Measurements from ENCODE around the gene PNPLA2. TPM values are rescaled to one million over a fixed set of nuclear protein-coding genes. Genes with fewer than 3 reads are reported as not detected.

Gene PNPLA2
- total RNA-seq, 2 donors from 2014 or later: 161 to 222 TPM

DNA sequence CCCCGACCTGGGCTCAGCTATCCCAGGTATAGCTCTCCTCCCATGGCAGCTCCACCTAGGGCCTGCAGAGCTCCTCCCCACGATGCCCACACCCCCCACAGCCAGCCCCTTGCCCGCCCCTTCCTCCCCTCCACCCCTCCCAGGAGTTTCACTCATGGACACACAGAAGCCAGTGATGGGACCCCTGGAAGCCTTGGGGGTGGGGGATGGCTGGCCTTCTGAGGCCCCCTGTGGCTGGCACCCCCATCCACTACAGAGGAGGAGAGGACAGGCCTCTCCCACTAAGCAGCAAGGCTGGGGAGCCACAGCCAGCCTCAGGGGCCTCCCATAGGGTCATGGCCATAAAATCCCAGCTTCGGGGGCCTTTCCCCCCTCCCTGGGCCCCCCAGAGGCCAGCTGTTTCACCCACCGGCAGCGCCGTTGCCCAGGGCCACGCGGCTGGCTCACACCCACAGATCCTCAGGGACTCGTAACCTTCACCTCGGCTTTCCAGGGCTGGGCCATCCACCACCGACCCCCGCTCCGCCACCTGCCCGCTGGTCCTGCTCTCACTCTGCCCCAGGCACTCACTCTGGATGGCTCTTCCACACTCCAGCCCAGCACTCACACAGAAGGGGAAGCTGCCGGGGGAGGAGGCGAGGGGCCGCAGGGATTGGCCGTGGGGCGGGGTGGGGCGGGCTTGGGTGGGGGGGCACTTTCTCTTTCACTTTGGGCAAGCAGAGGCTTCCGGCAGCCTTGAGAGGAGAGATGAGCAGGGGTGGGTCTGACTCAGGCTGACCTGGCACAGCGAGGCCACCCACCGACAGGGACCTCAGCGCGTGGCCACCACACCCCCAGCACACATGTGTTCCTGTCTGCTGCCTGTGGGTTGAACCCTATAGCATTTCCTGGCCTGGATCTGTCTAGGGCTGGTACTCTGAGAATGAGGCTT is 22.8 kb upstream of the PNPLA2 start:
- intact Hi-C loops (cut with DNase I, micrococcal nuclease): no loop called here
- ATAC-seq (peak; percentile 53), DNase-seq (peak; percentile 76 to 85)

DNA sequence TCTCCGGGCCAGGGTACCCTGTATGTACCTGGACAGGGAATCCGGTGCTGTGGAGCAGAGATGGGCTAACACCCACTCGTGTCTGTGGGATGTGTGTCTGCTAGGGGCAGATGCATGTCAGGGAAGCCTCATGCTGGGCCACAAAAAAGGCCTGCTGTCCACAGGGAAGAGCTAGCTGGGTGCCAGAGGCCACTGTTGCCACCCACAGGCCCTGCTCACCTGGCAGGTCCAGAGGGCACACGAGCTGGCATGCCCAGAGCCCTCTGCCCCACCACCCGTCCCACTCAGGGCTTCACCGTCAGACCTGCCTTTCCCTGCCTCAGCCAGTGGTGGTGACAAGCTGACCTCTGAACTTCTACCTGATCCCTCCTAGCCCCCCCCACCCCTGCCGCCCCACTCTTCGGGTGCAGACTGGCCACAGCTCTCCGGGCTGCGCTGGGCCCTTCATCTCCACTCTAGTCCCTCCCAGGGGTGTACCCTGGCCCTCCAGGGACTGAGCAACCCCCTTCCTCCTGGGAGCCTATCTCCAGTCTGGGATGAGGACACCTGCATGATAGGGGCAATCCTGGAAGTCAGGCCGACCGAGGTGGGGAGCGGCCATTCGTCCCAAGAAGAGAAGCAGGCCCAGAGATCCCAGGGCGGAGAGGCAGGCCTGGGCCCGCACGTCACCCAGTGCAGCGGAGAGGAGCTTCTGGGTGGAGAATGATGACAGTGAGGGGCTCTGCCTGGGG is 22.0 kb upstream of the PNPLA2 start:
- peak in 1 of 2 donors; percentile 46 for DNase-seq
- ATAC-seq: peak; percentile 12
- intact Hi-C loops (cut with DNase I, micrococcal nuclease): no loop called here

DNA sequence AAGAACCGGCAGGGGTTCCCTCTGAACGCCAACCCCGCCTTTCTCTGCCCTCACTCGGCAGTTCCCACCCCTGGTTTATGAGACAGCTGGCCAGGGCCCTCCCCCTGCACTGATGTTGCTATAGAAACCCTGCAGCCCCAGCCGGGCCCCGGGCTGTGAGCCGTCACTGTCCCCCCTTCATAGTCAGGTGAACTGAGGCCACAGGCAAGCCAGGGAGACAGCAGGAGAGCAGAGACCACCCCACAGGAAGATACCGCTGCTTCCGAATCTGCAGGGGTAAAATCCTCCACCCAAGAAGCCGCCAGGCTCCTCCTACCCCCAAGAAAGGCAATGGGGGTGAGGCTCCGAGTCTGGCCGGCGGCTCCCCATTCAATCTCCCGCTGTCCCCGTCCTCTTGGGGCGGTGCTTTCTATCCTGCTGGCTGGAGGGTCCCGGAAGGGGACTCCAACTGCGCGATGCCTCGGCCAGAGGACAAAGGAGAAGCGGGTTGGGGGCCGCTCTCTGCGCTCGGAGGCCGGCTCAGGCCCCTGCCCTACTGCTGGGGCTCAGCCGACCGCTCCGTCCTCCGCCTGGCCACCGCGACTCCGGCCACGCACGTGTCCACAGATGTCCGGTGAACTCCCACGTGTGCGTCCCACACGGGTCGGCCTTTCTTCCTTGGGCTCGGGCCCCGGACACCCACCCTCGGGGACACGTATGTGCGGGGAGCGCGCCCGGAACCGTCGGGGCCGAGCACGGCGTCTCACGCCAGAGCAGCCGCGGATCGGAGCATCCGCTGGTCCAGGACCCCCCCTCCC is 21.2 kb upstream of the PNPLA2 start:
- DNase-seq: peak; percentile 81 to 89
- intact Hi-C loops (cut with DNase I, micrococcal nuclease): no loop called here
- peak; percentile 51 for ATAC-seq

DNA sequence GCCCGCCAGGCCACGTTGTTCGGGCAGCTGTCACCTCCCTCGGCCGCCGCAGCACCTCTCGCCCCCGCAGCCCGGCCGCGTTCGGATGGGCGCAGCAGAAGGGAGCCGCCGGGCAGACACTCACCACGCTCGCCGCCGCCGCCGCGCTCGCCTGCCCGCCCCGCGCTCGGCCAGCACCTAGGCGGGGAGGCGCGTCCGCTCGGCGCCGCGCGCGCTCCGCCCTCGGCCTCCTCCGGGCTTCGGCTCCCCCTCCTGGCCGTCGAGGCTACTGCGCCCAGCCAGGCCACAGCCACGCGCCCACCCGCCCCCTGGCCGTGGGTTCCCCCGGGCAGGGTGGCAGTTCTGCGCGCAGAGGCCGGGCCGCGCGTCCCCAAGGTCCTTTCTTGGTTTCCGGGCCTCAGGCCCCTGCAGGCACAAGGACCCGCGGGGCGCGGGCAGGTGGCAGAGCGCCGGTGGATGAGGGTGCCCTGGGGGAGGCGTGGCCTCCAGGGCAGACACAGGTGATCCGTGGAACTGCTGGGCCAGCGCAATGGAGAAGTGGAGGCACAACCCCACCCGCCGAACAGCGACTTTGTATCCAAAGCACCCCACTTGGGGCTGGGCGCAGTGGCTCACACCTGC is 20.5 kb upstream of the PNPLA2 start, which contains the start of gene SLC25A22:
Gene SLC25A22, minus strand, starts transcription at position 189 of the 621 bp plus-strand sequence. CDS start 3,275 bp downstream, outside the sequence.
- DNase-seq: peak in 1 of 2 donors; percentile 87
- ATAC-seq: peak; percentile 65
- intact Hi-C loops (cut with DNase I, micrococcal nuclease): no loop called here

DNA sequence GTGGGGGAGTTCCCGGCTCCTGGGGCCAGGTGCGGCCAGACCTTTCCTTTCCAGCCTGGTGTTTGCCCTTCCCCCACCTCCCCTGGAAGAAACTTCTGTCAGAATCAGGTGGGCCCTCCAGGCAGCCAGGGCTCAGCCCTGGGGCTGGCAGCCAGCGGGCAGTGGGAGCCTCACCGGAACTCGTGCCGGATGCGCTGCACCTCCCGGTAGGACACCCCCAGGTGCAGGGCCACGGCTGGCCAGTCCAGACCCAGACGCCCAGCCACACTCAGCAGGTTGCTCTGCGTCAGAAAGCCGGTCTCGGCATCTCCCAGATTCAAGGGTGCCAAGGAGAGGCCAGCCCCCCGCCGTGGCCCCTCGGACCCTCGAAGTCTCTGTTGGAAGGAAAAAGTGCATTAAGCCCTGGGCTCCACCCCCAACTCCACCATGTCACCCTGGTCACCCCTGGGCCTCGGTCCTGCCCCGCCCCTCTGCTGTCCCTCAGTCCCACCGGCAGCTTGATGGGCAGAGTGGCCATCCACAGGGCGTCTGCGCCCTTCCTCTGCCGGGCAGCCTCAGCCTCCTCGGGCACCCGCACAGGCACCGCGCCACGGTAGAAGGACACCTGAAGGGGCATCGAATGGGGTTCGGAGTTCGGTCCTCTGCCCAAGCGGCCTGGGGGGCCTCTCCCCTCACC is 18.9 kb upstream of the PNPLA2 start:
- ATAC-seq (no peak), DNase-seq (no peak)
- intact Hi-C loops (cut with DNase I, micrococcal nuclease): no loop called here

DNA sequence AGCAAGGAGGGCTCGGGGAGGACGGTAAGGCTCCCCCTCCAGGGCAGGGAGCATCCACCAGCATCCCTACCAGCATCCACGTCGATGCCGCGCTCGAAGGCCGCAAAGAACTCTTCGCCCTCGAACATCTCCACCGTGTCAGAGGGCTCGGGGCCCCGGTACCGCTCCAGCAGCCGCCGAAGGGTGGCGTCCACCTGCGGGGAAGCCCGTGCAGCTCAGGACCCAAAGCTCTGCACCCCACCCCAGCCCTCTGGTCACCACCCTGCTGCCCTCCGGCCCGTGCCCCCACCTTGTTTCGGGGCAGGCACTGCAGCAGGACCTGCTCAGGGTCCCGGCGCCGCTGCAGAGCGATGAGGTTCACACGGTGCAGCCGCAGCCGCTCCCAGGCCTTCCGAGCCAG is 18.2 kb upstream of the PNPLA2 start:
- DNase-seq (no peak), ATAC-seq (no peak)
- intact Hi-C loops (cut with DNase I, micrococcal nuclease): no loop called here

DNA sequence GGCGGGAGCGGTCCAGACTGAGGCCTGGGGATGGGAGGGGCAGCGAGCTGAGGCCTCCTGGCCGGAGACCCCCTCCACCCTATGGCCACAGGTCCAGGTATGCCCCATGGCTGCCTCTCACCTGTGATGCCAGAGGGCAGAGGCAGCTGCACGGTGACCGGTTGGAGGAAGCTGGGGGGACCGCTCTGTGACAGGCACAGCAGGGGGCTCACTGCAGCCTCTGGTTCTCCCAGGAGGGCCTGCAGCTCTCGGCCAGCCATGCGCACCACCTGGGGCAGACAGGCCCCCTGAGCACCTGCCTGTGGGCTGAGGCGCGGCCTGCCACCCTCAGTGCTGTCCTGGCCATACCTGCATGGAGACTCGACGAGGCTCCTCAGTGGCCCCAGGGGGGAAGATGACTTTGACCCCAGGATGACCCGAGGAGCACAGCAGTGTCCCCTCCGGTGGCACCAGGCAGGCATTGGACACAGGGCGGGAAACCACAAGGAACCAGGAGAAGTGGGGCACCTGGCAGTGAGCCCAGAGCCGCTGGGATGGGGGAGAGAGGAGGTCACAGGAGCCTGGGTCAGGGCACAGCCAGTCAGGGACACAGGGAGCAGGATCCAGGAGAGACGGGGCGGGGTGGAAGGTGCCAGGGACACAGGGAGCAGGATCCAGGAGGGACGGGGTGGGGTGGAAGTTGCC is 17.5 kb upstream of the PNPLA2 start:
- no peak for DNase-seq

DNA sequence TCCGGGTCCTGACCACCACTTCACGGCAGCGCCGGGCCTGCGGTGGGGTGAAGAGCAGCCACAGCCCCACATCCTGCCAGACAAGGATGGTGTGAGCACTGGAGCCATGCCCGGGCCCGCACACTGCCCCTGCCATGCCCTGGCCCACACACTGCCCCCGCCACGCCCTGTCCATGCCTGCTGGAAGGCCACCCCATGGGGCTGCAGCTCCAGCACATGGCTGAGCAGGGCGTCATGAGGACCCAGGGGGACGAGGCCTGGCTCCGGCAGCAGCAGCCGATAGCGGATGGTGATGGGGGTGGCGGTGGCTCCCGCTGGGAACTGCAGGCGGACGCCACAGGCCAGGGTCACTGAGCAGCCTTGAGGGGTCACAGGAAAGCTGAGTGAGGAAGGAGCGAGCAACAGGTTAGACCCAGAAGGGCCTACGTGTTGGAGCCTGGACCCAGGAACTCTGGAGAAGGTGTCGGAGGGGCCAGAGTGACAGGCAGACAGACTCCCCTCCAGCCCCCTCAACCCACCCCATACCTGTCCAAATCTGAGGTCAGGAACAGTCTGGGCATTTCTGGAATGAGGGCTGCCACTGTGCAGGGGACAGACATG is 16.6 kb upstream of the PNPLA2 start:
- DNase-seq (no peak), ATAC-seq (no peak)
- intact Hi-C loops (cut with DNase I, micrococcal nuclease): no loop called here

More for the DNA sequence above, 17.5 kb upstream of the PNPLA2 start:
- intact Hi-C loops (cut with DNase I, micrococcal nuclease): no loop called here
- no peak for ATAC-seq

DNA sequence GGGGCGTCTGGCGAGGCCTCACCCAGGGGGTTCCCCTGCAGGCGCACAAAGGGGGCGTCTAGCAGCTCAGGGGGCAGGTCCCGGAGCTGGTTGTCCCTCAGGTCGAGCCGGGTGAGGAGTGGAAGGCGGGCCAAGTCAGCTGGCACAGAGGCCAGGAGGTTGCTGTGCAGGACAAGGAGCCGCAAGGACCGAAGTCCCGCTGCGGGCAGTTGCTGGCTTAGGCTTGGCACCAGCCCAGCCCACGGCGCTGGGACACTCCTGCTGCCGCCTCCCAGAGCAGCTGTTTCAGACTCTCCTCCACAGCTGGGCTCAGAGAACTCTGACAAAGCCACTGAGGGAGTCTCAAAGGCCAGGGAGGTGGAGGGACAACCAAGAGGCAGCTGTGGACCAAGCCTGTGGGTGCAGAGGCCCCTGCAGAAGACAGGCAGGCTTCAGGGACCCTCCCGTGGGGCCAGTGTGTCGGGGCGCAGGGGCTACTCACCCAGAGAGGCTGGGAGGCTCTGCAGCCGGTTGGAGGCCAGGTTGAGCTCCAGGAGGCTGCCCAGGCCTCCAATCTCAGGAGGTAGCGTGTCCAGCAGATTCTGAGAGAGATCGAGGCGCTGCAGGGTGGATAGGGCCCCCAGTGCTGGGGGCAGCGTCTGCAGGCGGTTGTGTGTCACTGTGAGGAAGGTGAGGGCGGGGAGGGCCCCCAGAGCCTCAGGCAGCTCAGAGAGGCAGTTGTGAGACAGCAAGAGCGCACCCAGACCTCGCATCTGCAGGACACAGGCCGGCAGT is 15.8 kb upstream of the PNPLA2 start:
- DNase-seq: no peak
- intact Hi-C loops (cut with DNase I, micrococcal nuclease): no loop called here
- ATAC-seq: no peak

DNA sequence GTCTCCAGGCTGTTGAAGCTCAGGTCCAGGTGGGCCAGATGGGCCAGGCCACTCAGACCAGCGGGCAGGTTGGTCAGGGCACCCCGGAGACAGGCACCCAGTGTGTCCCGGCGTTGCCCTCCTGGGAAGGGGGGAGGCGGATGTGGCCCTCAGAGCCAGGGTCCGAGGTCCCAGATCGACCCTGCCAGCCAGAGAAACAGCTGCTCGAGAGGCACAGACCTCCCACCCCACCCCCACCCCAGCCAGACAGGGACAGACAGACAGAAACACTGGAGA is 15.3 kb upstream of the PNPLA2 start:
- DNase-seq (no peak), ATAC-seq (no peak)
- intact Hi-C loops (cut with DNase I, micrococcal nuclease): no loop called here

DNA sequence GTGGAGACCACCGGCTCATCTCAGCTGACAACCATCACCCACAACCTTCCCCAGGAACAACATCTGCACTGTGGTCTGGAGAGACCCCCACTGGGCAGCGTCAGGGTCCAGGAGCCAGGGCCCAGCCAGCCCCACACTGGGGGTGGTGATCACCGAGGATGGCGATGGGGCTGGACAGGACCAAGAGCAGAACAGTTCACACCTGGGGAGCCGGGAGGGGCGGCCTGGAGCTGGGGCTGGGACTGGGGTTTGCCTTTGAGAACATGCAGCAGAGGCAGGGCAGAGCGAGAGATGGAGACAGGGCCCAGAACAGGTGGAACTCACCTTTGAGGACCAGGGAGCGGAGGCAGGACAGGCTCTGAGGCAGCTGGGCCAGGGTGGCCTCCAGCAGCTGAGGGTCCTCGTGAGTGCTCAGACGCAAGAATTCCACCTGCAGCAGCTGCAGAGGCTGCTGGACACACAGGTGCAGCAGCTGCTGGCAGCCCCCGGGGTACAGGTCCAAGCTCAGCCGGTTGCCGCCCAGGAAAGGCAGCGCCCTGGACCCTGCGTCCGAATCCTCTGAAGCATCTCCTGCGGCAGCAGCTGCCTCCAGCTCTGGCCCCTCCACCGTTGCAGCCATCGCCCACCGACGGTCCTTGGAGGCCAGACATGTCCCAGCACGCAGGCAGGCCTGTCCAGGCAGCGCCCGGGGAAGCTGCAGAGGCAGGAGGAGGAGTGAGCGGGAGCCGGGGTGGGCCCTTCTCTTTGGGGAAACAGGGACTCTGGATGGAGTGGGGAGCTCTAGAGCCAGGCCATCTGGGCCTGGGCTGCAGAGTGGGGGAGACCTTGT is 14.7 kb upstream of the PNPLA2 start:
- intact Hi-C loops (cut with DNase I, micrococcal nuclease): no loop called here
- no peak for DNase-seq
- ATAC-seq: no peak

DNA sequence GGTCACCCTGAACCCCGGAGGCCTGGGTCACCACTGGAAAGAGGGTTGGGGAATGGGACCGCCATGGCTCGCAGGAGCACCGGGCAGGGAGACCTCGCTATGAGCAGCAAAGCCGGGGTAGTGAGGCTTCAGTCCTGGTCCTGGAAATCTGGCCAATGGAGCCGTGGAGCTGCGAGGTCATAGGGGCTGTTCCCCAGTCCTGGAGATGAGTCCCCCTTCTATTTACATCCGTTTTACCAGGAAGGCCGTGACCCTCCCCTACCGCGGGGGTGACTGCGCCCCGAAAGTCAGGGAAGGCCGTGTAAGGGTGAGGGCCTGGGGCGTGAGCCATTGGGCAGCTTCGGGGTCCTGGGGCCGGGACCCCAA is 14.1 kb upstream of the PNPLA2 start:
- DNase-seq: no peak
- intact Hi-C loops (cut with DNase I, micrococcal nuclease): no loop called here
- ATAC-seq: no peak

DNA sequence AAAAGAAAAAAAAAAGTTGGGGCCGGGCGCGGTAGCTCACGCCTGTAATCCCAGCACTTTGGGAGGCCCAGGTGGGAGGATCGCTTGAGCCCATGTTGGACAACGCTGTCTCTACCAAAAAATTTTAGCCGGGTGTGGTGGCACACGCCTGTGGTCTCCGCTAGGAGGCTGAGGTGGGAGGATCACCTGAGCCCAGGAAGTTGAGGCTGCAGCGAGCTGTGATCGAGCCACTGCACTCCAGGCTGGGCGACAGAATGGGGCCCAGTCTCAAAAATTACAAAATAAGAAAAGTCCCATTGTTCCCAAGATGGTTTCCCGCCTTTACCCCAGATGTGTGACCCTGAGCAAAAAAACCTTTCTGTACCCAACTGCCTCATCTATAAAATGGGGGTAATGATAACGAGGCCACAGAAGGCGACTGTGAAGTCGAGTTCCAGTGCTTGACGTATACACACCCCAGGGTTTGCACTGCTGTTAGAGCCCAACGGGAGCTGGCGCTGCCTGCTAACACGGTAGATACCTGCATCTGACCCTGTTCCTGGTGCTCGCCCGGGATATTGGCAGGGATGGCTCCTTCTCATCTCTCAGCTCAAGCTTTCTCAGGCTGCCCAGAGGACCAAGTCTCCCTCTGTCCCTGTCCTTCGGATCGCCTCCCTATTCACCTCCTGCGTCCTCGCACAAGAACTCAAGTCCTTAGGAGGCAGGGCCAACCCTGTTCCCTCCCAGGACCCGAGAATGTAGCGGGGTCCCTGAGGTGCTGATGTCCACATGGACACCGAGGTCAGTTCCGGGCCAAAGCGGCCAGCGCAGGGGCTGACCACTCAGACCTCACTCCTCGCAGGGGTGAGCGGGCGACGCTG is 10.1 kb upstream of the PNPLA2 start:
- no peak for DNase-seq
- intact Hi-C loops (cut with DNase I, micrococcal nuclease): no loop called here
- ATAC-seq: peak; percentile 8

DNA sequence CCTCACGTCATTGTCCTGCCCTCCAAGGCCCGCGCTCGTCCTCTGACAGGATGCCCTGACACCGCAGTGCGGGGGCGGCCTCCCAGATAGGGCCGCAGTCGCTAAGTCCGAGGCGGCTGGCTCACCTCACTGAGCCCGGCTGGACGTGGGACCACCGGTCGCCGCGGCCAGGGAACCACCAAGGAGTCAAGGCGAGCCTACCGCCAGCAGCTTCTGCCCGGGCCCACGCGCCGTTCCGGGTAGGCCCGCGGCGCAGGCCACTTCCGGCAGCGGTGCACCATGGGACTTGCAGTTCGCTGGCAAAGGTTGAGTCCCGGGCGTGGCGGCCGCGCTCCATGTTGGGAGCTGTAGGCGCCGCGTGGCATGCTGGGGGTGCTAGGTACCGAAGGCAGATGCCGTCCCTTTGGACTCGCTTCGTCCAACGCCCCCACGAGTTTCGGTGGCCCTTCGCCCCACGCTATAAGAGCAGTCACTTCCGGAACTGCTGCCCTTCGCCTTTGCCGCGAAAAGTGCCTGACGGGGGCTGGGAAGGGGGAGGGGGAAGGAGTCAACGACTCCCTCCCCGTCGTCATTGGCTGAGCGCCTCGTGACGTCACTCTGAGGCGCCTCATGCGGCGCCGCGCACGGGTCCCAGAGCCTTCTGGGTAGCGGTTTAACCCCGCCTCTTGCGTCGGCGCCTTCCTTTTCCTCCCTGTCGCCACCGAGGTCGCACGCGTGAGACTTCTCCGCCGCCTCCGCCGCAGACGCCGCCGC is 9.3 kb upstream of the PNPLA2 start, which contains the start of gene RPLP2:
Gene RPLP2, plus strand, starts transcription at position 681 of the 753 bp plus-strand sequence. CDS start 268 bp downstream, outside the sequence.
- DNase-seq (peak; percentile 98), ATAC-seq (peak; percentile 81)
- intact Hi-C loops (cut with DNase I, micrococcal nuclease): no loop called here
